Upper lobe of right lung (tissue), 1 donor: ENCODE measurements around the gene CYP4A11. TPM values are rescaled to one million over a fixed set of nuclear protein-coding genes. Genes with fewer than 3 reads are reported as not detected.
A peak's percentile ranks its signal among the peaks of the same experiment; 100 is the strongest.
"Not testable (repeated sequence)": the region's sequence is repeated elsewhere in the genome, so short reads cannot be mapped to it uniquely, and the experiment has no call there.

Experiments
- ATAC-seq: fragments of 200-7000 bp; cut with Tn5 transposase; one replicate; pipeline ENCODE4 v1.9.1; 2020; ENCODE audit warnings: mild to moderate bottlenecking, moderate library complexity
- DNase-seq: peaks from one replicate; pipeline ENCODE4 v3.0.0-alpha.2; 2020
- H3K27ac ChIP-seq: fragments of 200-600 bp; one replicate; pipeline ENCODE4 v1.8.0; 2022
- H3K27me3 ChIP-seq: fragments of 200-600 bp; one replicate; pipeline ENCODE4 v1.8.0; 2022; ENCODE audit warnings: mild to moderate bottlenecking
- H3K36me3 ChIP-seq: fragments of 200-600 bp; one replicate; pipeline ENCODE4 v1.8.0; 2022
- H3K4me1 ChIP-seq: fragments of 200-600 bp; one replicate; pipeline ENCODE4 v1.8.0; 2022
- H3K4me3 ChIP-seq: fragments of 200-600 bp; one replicate; pipeline ENCODE4 v1.8.0; 2022; ENCODE audit warnings: mild to moderate bottlenecking
- H3K9me3 ChIP-seq: fragments of 200-600 bp; one replicate; pipeline ENCODE4 v1.8.0; 2022
- intact Hi-C: fragments of 100-400 bp; cut with DNase I; formaldehyde crosslinking; loops from one replicate; pipeline ENCODE4 v1.11.0; 2022
- total RNA-seq: library from RNA; stranded (reverse); fragmentation: NEBNext Ultra II Directional; extraction: Animal tissue kit (Norgen Biotek cat#: 25700); gene quantifications from one replicate; pipeline ENCODE4 v1.2.1, GENCODE V29; 2021
- TF ChIP-seq, protein P1 (sequence below): fragments of 200-600 bp; IDR thresholded peaks from one replicate; pipeline ENCODE4 v1.8.0; 2022; ENCODE audit warnings: antibody characterized with exemption
- donor health status: DM: no; HTN: yes; CAD: no; lungs with severe emphysema.

The CYP4A11 gene
- total RNA-seq, 1 donor from 2014 or later = not detected

DNA sequence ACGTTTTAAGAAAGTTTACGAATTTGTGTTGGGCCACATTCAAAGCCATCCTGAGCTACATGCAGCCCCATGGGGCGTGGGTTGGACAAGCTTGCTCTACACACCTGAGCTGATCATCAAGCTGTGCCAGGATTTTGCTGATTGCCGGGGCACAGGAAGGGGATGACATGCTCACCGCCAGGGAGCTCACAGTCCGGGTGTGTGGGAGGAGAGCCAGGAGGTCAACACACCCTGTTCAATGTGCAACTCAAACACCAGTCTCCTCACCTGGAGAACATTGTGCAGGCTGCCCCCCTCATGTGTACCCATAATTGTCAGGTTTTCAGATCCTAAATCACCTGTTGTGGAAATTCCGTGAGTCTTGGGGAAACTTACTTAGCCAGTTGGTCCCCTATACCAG is 969 bp downstream of the CYP4A11 start:
- no peak for ATAC-seq

DNA sequence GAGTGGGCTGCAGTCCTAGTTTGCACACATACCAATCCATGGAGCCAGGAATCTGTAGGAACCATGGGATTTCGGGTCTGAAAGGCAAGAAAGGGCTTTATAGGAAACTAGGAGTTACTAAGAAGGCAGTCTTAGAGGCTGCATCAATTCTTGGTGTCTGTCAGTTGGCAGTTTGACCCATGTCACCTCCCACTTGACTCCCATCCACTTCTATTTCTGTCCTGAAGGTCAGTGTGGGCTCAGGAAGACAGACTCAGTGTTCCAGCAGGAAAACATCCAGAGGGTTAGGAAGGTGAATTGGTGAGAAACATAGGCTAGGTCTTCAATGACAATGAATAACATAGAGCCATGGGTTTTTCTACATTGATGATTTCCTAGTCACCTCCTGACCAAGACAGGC is 4.0 kb downstream of the CYP4A11 start:
- ATAC-seq (no peak), DNase-seq (no peak)
- Histone ChIP-seq H3K27me3 (no peaks in the 10 kb centered on the region), H3K9me3 (no peaks in the 10 kb centered on the region), H3K4me1 (no peaks in the 10 kb centered on the region), H3K4me3 (no peak overlapping the region), H3K27ac (no peak overlapping the region), H3K36me3 (no peaks in the 10 kb centered on the region)
- intact Hi-C loops = no loop called here
- TF ChIP-seq, protein P1, sequence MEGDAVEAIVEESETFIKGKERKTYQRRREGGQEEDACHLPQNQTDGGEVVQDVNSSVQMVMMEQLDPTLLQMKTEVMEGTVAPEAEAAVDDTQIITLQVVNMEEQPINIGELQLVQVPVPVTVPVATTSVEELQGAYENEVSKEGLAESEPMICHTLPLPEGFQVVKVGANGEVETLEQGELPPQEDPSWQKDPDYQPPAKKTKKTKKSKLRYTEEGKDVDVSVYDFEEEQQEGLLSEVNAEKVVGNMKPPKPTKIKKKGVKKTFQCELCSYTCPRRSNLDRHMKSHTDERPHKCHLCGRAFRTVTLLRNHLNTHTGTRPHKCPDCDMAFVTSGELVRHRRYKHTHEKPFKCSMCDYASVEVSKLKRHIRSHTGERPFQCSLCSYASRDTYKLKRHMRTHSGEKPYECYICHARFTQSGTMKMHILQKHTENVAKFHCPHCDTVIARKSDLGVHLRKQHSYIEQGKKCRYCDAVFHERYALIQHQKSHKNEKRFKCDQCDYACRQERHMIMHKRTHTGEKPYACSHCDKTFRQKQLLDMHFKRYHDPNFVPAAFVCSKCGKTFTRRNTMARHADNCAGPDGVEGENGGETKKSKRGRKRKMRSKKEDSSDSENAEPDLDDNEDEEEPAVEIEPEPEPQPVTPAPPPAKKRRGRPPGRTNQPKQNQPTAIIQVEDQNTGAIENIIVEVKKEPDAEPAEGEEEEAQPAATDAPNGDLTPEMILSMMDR = no peak

More for the DNA sequence above, 969 bp downstream of the CYP4A11 start:
- no peak overlapping the region for H3K4me3 ChIP-seq
- H3K9me3 ChIP-seq = no peaks in the 10 kb centered on the region
- no peaks in the 10 kb centered on the region for H3K27me3 ChIP-seq
- H3K4me1 ChIP-seq = no peaks in the 10 kb centered on the region
- TF ChIP-seq, protein P1 = no peak
- no peaks in the 10 kb centered on the region for H3K36me3 ChIP-seq
- no peak overlapping the region for H3K27ac ChIP-seq
- intact Hi-C loops = no loop called here
- DNase-seq = no peak

DNA sequence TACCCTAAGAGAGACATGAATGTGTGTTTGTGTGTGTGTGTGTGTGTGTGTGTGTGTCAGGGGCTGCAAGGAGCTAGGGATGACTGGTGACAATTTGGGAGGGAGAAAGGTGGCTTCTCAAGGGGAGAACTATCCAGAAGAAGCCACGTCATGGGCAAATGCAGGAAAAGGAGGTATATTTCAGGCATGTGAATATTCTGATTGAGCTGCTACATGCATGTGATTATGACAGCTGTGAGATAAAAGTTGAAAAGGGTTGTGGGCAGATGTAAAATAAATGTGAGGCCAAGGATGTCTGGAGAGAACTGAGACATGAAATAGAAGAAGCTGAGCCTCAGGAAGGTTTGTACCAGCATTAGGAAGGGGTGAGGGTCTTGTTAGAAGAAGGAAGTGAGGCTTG is 4.5 kb downstream of the CYP4A11 start:
- no peaks in the 10 kb centered on the region for H3K27me3 ChIP-seq
- intact Hi-C loops = no loop called here

DNA sequence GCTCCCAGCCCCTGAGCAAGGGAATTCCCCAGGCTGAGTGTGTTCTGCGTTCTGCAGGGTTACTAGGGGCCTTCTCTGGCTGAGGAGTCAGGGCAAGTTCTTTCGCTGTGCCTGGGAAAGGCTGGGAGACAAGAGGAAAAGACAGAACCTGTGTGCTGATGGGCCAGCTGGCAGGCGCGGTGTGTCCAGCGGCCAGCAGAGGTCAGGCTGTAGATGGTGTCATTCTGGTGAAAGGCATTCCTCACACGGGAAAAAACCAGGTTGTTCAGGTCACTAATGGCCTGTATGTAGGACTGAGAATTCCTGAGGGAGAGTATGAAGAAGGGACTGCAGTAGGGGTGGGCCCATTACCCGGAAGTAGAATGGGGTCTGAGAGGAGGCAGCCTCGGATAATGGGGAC is 6.4 kb downstream of the CYP4A11 start:
- peak; percentile 82 for ATAC-seq
- H3K9me3 ChIP-seq, H3K27ac ChIP-seq, DNase-seq, H3K4me1 ChIP-seq, H3K36me3 ChIP-seq, H3K27me3 ChIP-seq, H3K4me3 ChIP-seq, intact Hi-C loops: not testable (repeated sequence)
- TF ChIP-seq, protein P1 = peak; percentile 51

More for the DNA sequence above, 4.5 kb downstream of the CYP4A11 start:
- H3K4me3 ChIP-seq = no peak overlapping the region
- no peaks in the 10 kb centered on the region for H3K9me3 ChIP-seq
- H3K36me3 ChIP-seq = no peaks in the 10 kb centered on the region
- ATAC-seq = no peak
- no peaks in the 10 kb centered on the region for H3K4me1 ChIP-seq
- no peak overlapping the region for H3K27ac ChIP-seq
- TF ChIP-seq, protein P1 = no peak
- no peak for DNase-seq

DNA sequence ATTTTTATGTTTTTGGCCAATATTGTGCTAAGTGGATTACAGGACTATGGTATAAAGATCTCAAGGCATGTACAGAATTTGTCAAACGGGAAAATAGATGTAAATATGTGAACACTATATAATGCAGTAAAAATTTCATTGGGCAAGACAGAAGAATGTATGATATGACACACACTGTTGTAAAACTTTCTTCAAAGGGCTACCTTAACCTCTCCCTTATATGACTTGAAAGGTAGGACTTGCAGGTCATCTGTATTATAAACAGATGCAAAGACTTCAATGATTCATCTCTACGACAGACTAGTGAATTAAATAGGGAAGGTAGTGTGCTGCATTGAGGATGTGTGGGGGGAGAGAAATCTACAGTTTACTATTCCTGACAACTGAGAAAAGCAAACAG is 9.3 kb downstream of the CYP4A11 start:
- DNase-seq, H3K4me3 ChIP-seq, intact Hi-C loops, H3K27me3 ChIP-seq, H3K36me3 ChIP-seq, ATAC-seq, H3K9me3 ChIP-seq, H3K4me1 ChIP-seq, H3K27ac ChIP-seq: not testable (repeated sequence)

DNA sequence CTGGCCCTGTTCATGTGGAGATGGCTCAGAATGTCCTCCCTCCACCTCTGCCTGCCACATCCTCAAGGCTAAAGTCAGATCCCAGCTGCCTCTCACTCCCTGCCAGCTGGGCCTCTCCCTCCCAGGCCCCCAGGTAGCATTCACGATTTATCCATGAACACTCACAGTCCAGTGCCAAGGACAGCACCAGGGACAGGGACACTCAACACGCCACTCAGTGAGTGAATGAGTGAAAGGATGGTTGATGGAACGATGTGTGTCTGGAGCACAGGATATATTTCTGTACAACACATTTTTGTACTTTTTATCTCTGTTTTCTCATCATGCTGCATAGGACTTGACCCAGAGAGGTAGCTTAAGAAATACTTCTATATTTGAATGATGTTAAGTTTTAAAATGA is 10.1 kb downstream of the CYP4A11 start:
- no peak overlapping the region for H3K4me3 ChIP-seq
- no peaks in the 10 kb centered on the region for H3K4me1 ChIP-seq
- no peaks in the 10 kb centered on the region for H3K9me3 ChIP-seq
- ATAC-seq (no peak), DNase-seq (no peak)
- intact Hi-C loops = no loop called here
- no peak overlapping the region for H3K27ac ChIP-seq
- H3K27me3 ChIP-seq = no peaks in the 10 kb centered on the region
- no peaks in the 10 kb centered on the region for H3K36me3 ChIP-seq
- TF ChIP-seq, protein P1 = no peak
